HepG2 (cell line): ENCODE results near the gene MTO1. TPM values are rescaled to one million over a fixed set of nuclear protein-coding genes. Genes with fewer than 3 reads are reported as not detected.

Experiments
- STAG1 ChIP-seq: sonication (generic); formaldehyde crosslinking; IDR thresholded peaks from 2 replicates; pipeline ENCODE4 v1.4.0; 2020; ENCODE audit warnings: missing genetic modification reagents
- ZNF264 ChIP-seq: sonication (generic); formaldehyde crosslinking; IDR thresholded peaks from 2 replicates; pipeline ENCODE4 v1.4.0; 2020; ENCODE audit warnings: missing genetic modification reagents
- ZNF687 ChIP-seq: sonication (generic); formaldehyde crosslinking; IDR thresholded peaks from 2 replicates; pipeline ENCODE4 v1.5.1; 2020; ENCODE audit warnings: mild to moderate bottlenecking, missing genetic modification reagents, moderate library complexity
- polyA plus RNA-seq, 8 experiments: library from polyadenylated mRNA; depleted of rRNA in 3 of 8; stranded (reverse) in 7 of 8; unstranded in 1 of 8; fragments of >200 nt; fragmentation: Illumina TruSeq in 4 of 8; extraction: Trizol in 4 of 8; gene quantifications; 2 replicates each; pipeline versions ENCODE4 v1.2.1 to v1.2.3, GENCODE V29; 2011 to 2016; ENCODE audit warnings: low read depth in 4 of 8, missing spikeins in 1 of 8, mixed read lengths in 1 of 8; ENCODE audit not compliant: insufficient read depth in 1 of 8
- total RNA-seq, 5 experiments: library from RNA; depleted of rRNA; stranded (reverse); fragments of >200 nt; fragmentation: Illumina TruSeq; extraction: Trizol; gene quantifications; 2 replicates each; pipeline ENCODE4 v1.2.3, GENCODE V29; 2016; ENCODE audit warnings: low read depth in 1 of 5
- TF ChIP-seq, protein P1 (sequence below): sonication (generic); formaldehyde crosslinking; IDR thresholded peaks from 2 replicates; pipeline ENCODE4 v1.5.1; 2020; ENCODE audit warnings: missing genetic modification reagents, mild to moderate bottlenecking, borderline replicate concordance
- TF ChIP-seq, protein P2 (sequence below): sonication (generic); formaldehyde crosslinking; conservative IDR thresholded peaks from 2 replicates; pipeline ENCODE4 v1.4.0; 2020; ENCODE audit warnings: mild to moderate bottlenecking, missing genetic modification reagents, moderate library complexity

The MTO1 gene
- total and polyA plus RNA-seq, 2 of the 13 experiments (the other 11 are each of a cell fraction or from before 2014, with no cell fraction given) = 21.1 to 45.3 TPM

DNA sequence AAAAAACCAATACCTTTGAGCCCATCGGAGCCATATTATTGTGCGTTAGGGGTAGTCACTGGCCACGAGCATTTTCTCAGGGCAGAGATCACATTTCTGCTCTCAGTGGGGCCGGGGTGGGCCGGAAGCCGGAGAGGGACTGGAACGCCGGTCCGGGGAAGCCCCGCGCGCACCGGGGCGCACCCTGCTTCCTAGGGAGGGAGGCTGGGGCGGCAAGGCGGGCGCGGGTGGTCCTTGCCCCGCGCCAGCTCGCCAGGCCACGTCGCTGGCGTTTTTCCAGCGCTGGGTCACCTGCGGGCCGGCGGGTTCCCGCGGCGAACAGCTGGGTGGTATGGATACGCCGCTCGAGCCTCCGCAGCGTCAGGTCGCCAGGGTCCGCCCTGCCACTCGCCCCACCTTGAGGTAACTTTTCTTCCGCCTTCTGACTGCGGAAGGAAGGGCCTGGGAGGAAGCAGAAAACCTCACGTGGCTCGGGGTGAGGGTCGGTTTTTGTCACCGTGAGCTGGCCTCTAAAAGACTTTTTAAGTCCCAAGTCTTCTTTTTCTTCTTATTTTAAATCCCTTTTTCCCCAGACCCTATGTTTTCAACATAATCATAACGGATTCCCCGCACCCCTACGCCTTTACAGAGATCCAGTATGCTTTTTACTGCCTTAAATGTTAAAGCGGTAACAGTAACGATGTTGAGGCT lies 62.0 kb downstream of the MTO1 start (continued):
- TF ChIP-seq, protein P1, sequence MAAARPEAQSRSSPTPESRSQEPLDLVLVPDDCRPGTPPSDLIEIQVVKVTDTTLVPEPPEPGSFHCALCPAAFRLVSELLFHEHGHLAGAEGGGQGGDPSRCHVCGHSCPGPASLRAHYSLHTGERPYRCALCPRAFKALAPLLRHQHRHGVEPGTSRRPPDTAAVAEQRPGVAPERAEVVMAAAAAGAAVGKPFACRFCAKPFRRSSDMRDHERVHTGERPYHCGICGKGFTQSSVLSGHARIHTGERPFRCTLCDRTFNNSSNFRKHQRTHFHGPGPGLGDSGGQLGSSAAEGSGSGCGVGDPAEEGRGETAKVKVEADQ (CRISPR knock-in tag) = peak; percentile 61
- TF ChIP-seq ZNF264 (CRISPR knock-in tag) = peak; percentile 59; the same call in 1 of the 2 replicates
- TF ChIP-seq ZNF687 (CRISPR knock-in tag) = peak; percentile 93
- TF ChIP-seq STAG1 (CRISPR knock-in tag) = peak; percentile 28; the same call in 1 of the 2 replicates
- TF ChIP-seq, protein P2, sequence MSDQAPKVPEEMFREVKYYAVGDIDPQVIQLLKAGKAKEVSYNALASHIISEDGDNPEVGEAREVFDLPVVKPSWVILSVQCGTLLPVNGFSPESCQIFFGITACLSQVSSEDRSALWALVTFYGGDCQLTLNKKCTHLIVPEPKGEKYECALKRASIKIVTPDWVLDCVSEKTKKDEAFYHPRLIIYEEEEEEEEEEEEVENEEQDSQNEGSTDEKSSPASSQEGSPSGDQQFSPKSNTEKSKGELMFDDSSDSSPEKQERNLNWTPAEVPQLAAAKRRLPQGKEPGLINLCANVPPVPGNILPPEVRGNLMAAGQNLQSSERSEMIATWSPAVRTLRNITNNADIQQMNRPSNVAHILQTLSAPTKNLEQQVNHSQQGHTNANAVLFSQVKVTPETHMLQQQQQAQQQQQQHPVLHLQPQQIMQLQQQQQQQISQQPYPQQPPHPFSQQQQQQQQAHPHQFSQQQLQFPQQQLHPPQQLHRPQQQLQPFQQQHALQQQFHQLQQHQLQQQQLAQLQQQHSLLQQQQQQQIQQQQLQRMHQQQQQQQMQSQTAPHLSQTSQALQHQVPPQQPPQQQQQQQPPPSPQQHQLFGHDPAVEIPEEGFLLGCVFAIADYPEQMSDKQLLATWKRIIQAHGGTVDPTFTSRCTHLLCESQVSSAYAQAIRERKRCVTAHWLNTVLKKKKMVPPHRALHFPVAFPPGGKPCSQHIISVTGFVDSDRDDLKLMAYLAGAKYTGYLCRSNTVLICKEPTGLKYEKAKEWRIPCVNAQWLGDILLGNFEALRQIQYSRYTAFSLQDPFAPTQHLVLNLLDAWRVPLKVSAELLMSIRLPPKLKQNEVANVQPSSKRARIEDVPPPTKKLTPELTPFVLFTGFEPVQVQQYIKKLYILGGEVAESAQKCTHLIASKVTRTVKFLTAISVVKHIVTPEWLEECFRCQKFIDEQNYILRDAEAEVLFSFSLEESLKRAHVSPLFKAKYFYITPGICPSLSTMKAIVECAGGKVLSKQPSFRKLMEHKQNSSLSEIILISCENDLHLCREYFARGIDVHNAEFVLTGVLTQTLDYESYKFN (CRISPR knock-in tag) = peak; percentile 78
